Lower leg skin (tissue), 3 donors: ENCODE results near the gene DDX47.

Experiments
- POLR2A ChIP-seq, 2 donors: fragments of 450-650 bp; IDR thresholded peaks; one replicate each; pipeline ENCODE4 v1.6.1; 2016 to 2017; ENCODE audit warnings: antibody characterized with exemption in 2 of 2, mild to moderate bottlenecking in 1 of 2, moderate library complexity in 1 of 2
- TF ChIP-seq, protein P1 (sequence below), 3 donors: fragments of 450-650 bp; IDR thresholded peaks; one replicate each; pipeline ENCODE4 v1.5.1; 2016; ENCODE audit warnings: antibody characterized with exemption in 3 of 3, mild to moderate bottlenecking in 3 of 3, moderate library complexity in 2 of 3

DNA sequence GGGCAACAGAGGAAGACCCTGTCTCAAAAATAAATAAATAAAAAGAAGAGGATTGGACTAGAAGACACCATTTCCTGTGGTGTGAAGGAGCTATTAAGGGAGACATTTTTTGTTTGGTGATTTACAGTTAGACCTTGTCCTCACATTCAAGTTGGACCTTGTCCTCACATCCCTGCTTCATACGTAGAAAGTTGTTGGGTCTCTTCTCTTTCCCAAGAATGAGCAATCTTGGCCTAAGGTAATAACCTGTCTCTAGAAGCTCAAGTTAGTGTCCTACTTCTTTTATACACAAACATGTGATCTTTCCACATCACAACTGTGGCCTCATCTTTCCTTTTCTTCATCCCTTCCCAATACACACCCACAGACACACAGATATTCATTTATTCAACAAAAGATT, 14.7 kb upstream of the DDX47 start:
- TF ChIP-seq, protein P1, sequence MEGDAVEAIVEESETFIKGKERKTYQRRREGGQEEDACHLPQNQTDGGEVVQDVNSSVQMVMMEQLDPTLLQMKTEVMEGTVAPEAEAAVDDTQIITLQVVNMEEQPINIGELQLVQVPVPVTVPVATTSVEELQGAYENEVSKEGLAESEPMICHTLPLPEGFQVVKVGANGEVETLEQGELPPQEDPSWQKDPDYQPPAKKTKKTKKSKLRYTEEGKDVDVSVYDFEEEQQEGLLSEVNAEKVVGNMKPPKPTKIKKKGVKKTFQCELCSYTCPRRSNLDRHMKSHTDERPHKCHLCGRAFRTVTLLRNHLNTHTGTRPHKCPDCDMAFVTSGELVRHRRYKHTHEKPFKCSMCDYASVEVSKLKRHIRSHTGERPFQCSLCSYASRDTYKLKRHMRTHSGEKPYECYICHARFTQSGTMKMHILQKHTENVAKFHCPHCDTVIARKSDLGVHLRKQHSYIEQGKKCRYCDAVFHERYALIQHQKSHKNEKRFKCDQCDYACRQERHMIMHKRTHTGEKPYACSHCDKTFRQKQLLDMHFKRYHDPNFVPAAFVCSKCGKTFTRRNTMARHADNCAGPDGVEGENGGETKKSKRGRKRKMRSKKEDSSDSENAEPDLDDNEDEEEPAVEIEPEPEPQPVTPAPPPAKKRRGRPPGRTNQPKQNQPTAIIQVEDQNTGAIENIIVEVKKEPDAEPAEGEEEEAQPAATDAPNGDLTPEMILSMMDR (IDR thresholded peaks at IDR 0.05): no peak
- TF ChIP-seq POLR2A (IDR thresholded peaks at IDR 0.05): no peak
